GM23248 (cell line): ENCODE data around the gene MOB1A.

Experiments used
- EZH2 ChIP-seq: fragments of 200-600 bp; sonication (generic); IDR thresholded peaks from 2 replicates; pipeline ENCODE4 v1.6.1; 2018; ENCODE audit warnings: antibody characterized with exemption, mild to moderate bottlenecking; ENCODE audit not compliant: insufficient read depth, poor library complexity, severe bottlenecking
- EZH2phosphoT487 ChIP-seq: fragments of 200-600 bp; sonication (generic); IDR thresholded peaks from 2 replicates; pipeline ENCODE4 v1.6.1; 2018; ENCODE audit warnings: antibody characterized with exemption, moderate library complexity, mild to moderate bottlenecking, low read depth; ENCODE audit not compliant: insufficient read depth

GRCh38 chr2:74179063-74179865 is 585 bp upstream of the MOB1A start:
- TF ChIP-seq EZH2: no peak
- TF ChIP-seq EZH2phosphoT487: no peak
